ENCODE data around the gene ZFAND4. TPM values are rescaled to one million over a fixed set of nuclear protein-coding genes. Genes with fewer than 3 reads are reported as not detected.
"Not testable (repeated sequence)": the region's sequence is repeated elsewhere in the genome, so short reads cannot be mapped to it uniquely, and the experiment has no call there.

ZFAND4 gene
- polyA plus RNA-seq, 1 donor (not counting 4 experiments of a cell fraction or from before 2014, with no cell fraction given), result 2.9 TPM

DNA sequence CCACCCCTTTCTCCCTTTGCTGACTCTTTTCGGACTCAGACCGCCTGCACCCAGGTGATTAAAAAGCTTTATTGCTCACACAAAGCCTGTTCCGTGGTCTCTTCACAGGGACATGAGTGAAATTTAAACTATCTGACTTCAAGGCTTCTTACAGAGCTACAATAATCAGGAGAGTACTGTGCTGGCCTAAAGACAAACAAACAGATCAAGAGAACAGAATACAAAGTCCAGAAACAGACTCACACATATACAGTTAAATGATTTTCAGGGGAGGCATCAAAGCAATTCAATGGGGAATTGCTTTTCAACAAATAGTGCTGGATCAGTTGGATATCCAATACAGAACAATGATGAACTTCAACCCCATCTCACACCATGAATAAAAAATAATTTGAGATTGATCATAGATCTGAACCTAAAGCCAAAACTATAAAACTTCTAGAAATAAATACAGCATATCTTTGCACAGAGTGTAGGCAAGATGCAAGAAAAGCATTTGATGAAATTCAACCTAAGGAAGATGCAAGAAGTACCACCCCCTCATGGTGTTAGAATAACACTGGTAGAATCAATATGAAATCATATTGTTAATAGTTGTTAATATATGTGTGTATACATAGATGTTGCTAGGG, 96.5 kb downstream of the ZFAND4 start:
- no peaks in the 10 kb centered on the region for H3K27me3 ChIP-seq (ENCODE audit: control insufficient read depth, extremely low read depth, insufficient read depth, low read length)
- H3K4me3 ChIP-seq (ENCODE audit: control insufficient read depth in 2 of 3, extremely low read depth in 1 of 3, insufficient read depth in 2 of 3, low read depth in 1 of 3, low read length in 3 of 3), result no peak overlapping the region
- no peak overlapping the region for H3K27ac ChIP-seq (ENCODE audit: control insufficient read depth, insufficient read depth, low read length)
- H3K4me2 ChIP-seq (ENCODE audit: control insufficient read depth, extremely low read depth, insufficient read depth, low read depth, low read length), result no peak overlapping the region
- dilution Hi-C loops (cut with MboI; ENCODE audit: extremely low pct_ligation_motif_present, low sequenced_read_pairs), result no loop called here
- H3K9me3 ChIP-seq (ENCODE audit: control insufficient read depth, low read depth, low read length), result no peaks in the 10 kb centered on the region
- H3K4me1 ChIP-seq (ENCODE audit: control insufficient read depth, extremely low read depth, insufficient read depth, low read length), result peaks cover 7% of the 10 kb centered on the region
- no peak overlapping the region for H3K9ac ChIP-seq (ENCODE audit: control insufficient read depth, extremely low read depth, insufficient read depth, low read length)
- FAIRE-seq (no peak), DNase-seq (ENCODE audit: low read depth, low spot score) (no peak)
- no peaks in the 10 kb centered on the region for H3K9me1 ChIP-seq (ENCODE audit: control insufficient read depth, extremely low read depth, insufficient read depth, low read length)
- TF ChIP-seq, protein P1, sequence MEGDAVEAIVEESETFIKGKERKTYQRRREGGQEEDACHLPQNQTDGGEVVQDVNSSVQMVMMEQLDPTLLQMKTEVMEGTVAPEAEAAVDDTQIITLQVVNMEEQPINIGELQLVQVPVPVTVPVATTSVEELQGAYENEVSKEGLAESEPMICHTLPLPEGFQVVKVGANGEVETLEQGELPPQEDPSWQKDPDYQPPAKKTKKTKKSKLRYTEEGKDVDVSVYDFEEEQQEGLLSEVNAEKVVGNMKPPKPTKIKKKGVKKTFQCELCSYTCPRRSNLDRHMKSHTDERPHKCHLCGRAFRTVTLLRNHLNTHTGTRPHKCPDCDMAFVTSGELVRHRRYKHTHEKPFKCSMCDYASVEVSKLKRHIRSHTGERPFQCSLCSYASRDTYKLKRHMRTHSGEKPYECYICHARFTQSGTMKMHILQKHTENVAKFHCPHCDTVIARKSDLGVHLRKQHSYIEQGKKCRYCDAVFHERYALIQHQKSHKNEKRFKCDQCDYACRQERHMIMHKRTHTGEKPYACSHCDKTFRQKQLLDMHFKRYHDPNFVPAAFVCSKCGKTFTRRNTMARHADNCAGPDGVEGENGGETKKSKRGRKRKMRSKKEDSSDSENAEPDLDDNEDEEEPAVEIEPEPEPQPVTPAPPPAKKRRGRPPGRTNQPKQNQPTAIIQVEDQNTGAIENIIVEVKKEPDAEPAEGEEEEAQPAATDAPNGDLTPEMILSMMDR (optimal IDR thresholded peaks at IDR 0.05 in 1 of 3, IDR thresholded peaks at IDR 0.05 in 1 of 3, conservative IDR thresholded peaks at IDR 0.05 in 1 of 3; ENCODE audit: extremely low read depth in 1 of 3, insufficient read depth in 2 of 3, low read length in 3 of 3), result no peak
- TF ChIP-seq EZH2 (IDR thresholded peaks at IDR 0.05; ENCODE audit: low read length), result no peak
- no peak overlapping the region for H2AFZ ChIP-seq (ENCODE audit: control insufficient read depth, low read length)
- no peaks in the 10 kb centered on the region for H3K36me3 ChIP-seq (ENCODE audit: control insufficient read depth in 2 of 2, extremely low read depth in 1 of 2, insufficient read depth in 2 of 2, low read length in 2 of 2)
- no peaks in the 10 kb centered on the region for H3K79me2 ChIP-seq (ENCODE audit: control insufficient read depth, insufficient read depth, low read length)
- H4K20me1 ChIP-seq (ENCODE audit: control insufficient read depth, extremely low read depth, insufficient read depth, low read length), result no peaks in the 10 kb centered on the region

DNA sequence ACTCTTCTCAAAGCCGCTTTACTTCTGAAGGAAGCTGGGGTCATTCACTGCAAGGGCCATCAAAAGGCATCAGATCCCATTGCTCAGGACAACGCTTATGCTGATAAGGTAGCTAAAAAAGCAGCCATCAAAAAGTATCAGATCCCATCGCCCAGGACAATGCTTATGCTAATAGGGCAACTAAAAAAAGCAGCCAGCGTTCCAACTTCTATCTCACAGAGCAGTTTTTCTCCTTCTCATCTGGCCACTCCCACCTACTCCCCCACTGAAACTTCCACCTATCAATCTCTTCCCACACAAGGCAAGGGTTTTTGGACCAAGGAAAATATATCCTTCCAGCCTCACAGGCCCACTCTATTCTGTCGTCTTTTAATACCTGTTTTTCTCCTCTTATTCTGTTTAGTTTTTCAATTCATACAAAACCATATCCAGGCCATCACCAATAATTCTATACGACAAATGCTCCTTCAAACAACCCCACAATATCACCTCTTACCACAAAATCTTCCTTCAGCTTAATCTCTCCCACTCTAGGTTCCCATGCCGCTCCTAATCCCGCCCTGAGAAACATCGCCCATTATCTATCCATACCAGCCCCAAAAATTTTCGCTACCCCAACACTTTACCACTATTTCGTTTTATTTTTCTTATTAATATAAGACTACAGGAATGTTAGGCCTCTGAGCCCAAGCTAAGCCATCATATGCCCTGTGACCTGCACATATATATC, 97.4 kb downstream of the ZFAND4 start:
- H3K27ac ChIP-seq (ENCODE audit: control insufficient read depth, insufficient read depth, low read length); H3K9ac ChIP-seq (ENCODE audit: control insufficient read depth, extremely low read depth, insufficient read depth, low read length); DNase-seq (ENCODE audit: low read depth, low spot score); H4K20me1 ChIP-seq (ENCODE audit: control insufficient read depth, extremely low read depth, insufficient read depth, low read length); H3K9me3 ChIP-seq (ENCODE audit: control insufficient read depth, low read depth, low read length); H3K27me3 ChIP-seq (ENCODE audit: control insufficient read depth, extremely low read depth, insufficient read depth, low read length); H3K4me1 ChIP-seq (ENCODE audit: control insufficient read depth, extremely low read depth, insufficient read depth, low read length); H3K79me2 ChIP-seq (ENCODE audit: control insufficient read depth, insufficient read depth, low read length); H3K4me2 ChIP-seq (ENCODE audit: control insufficient read depth, extremely low read depth, insufficient read depth, low read depth, low read length); H2AFZ ChIP-seq (ENCODE audit: control insufficient read depth, low read length); FAIRE-seq; dilution Hi-C loops (cut with MboI; ENCODE audit: extremely low pct_ligation_motif_present, low sequenced_read_pairs); H3K4me3 ChIP-seq (ENCODE audit: control insufficient read depth in 2 of 3, extremely low read depth in 1 of 3, insufficient read depth in 2 of 3, low read depth in 1 of 3, low read length in 3 of 3); H3K36me3 ChIP-seq (ENCODE audit: control insufficient read depth in 2 of 2, extremely low read depth in 1 of 2, insufficient read depth in 2 of 2, low read length in 2 of 2); H3K9me1 ChIP-seq (ENCODE audit: control insufficient read depth, extremely low read depth, insufficient read depth, low read length): not testable (repeated sequence)
